PC-3 (cell line): ENCODE measurements around the gene EMP3. TPM values are rescaled to one million over a fixed set of nuclear protein-coding genes. Genes with fewer than 3 reads are reported as not detected.
A peak's percentile ranks its signal among the peaks of the same experiment; 100 is the strongest.

Experiments
- ATAC-seq: fragments of 200-7000 bp; cut with Tn5 transposase; 2 replicates; pipeline ENCODE4 v1.9.1; 2020; ENCODE audit warnings: mild to moderate bottlenecking, moderate library complexity
- Bru-seq: library from RNA; stranded (reverse); fragments of 400-500 nt; gene quantifications from one replicate; lab custom pipeline; 2021; lab: Mats Ljungman, UMichigan
- BruChase-seq, 2 experiments: library from RNA; stranded (reverse); fragments of 400-500 nt; gene quantifications; one replicate each; lab custom pipeline; 2021; lab: Mats Ljungman, UMichigan
- BruUV-seq: library from RNA; stranded (reverse); fragments of 400-500 nt; replicated peaks from 2 replicates; lab custom pipeline; 2021; lab: Mats Ljungman, UMichigan
- CTCF ChIA-PET: fragments of 300-600 bp; sonication (Branson Sonifier 250); formaldehyde crosslinking; loops from one replicate; lab custom pipeline; 2022; ENCODE audit warnings: antibody characterized with exemption; lab: Charles Lee
- POLR2A ChIA-PET: fragments of 300-600 bp; sonication (Branson Sonifier 250); formaldehyde crosslinking; loops from one replicate; lab custom pipeline; 2022; ENCODE audit warnings: antibody characterized with exemption; ENCODE audit not compliant: unreplicated experiment; lab: Charles Lee
- DNase-seq: peaks from one replicate; pipeline ENCODE4 v3.0.0-alpha.2; 2015
- H2AFZ ChIP-seq: fragments of 300-600 bp; sonication (generic); 2 replicates; pipeline ENCODE4 v1.6.0; 2016; ENCODE audit warnings: antibody characterized with exemption, low read length
- H3F3A ChIP-seq: fragments of 300-600 bp; sonication (generic); one replicate; pipeline ENCODE4 v1.6.0; 2017; ENCODE audit warnings: antibody characterized with exemption, low read length, control low read depth, mild to moderate bottlenecking; ENCODE audit not compliant: unreplicated experiment
- H3K27ac ChIP-seq: fragments of 300-600 bp; sonication (generic); 2 replicates; pipeline ENCODE4 v1.5.1; 2016; ENCODE audit warnings: mild to moderate bottlenecking, low read length
- H3K27me3 ChIP-seq: fragments of 300-600 bp; sonication (generic); 2 replicates; pipeline ENCODE4 v1.6.1; 2016; ENCODE audit warnings: low read length, mixed read lengths
- H3K36me3 ChIP-seq: fragments of 300-600 bp; sonication (generic); 2 replicates; pipeline ENCODE4 v1.6.1; 2016; ENCODE audit warnings: low read depth, mixed run types, low read length, mixed read lengths
- H3K4me1 ChIP-seq: fragments of 300-600 bp; sonication (generic); 2 replicates; pipeline ENCODE4 v1.5.1; 2016; ENCODE audit warnings: low read length; ENCODE audit not compliant: insufficient read depth
- H3K4me2 ChIP-seq: fragments of 300-600 bp; sonication (generic); 2 replicates; pipeline ENCODE4 v1.6.0; 2016; ENCODE audit warnings: low read length
- H3K4me3 ChIP-seq: fragments of 300-600 bp; sonication (generic); 2 replicates; pipeline ENCODE4 v1.5.1; 2016; ENCODE audit warnings: mild to moderate bottlenecking, low read length, mixed read lengths
- H3K79me2 ChIP-seq: fragments of 300-600 bp; sonication (generic); 2 replicates; pipeline ENCODE4 v1.6.1; 2017; ENCODE audit warnings: low read length, mixed read lengths
- H3K9ac ChIP-seq: fragments of 300-600 bp; sonication (generic); 2 replicates; pipeline ENCODE4 v1.6.0; 2016; ENCODE audit warnings: mild to moderate bottlenecking, low read length
- H3K9me2 ChIP-seq: fragments of 300-600 bp; sonication (generic); replicated peaks from 2 replicates; pipeline ENCODE4 v1.6.1; 2016; ENCODE audit warnings: mixed run types, low read length, mixed read lengths
- H3K9me3 ChIP-seq: fragments of 300-600 bp; sonication (generic); 2 replicates; pipeline ENCODE4 v1.6.1; 2016; ENCODE audit warnings: low read length, mixed read lengths
- H4K20me1 ChIP-seq: fragments of 300-600 bp; sonication (generic); 2 replicates; pipeline ENCODE4 v1.6.1; 2016; ENCODE audit warnings: low read length, mixed read lengths
- CTCF ChIP-seq: fragments of 300-600 bp; sonication (generic); conservative IDR thresholded peaks from 2 replicates; pipeline ENCODE4 v1.5.1; 2017; ENCODE audit warnings: antibody characterized with exemption, low read depth, mild to moderate bottlenecking, low read length
- EZH2 ChIP-seq: fragments of 300-600 bp; sonication (generic); IDR thresholded peaks from one replicate; pipeline ENCODE4 v1.6.1; 2017; ENCODE audit warnings: antibody characterized with exemption, mild to moderate bottlenecking, low read length; ENCODE audit not compliant: unreplicated experiment
- EZH2phosphoT487 ChIP-seq: fragments of 300-600 bp; sonication (generic); IDR thresholded peaks from 2 replicates; pipeline ENCODE4 v1.6.1; 2018; ENCODE audit warnings: mild to moderate bottlenecking, antibody characterized with exemption, low read length, borderline replicate concordance
- intact Hi-C: fragments of 100-400 bp; cut with micrococcal nuclease; formaldehyde crosslinking; loops from 2 replicates; pipeline ENCODE4 v1.9.0; 2023
- long read RNA-seq: library from polyadenylated mRNA; unstranded; transcript quantifications from one replicate; pipeline ENCODE4 v2.0.0, GENCODE V29; 2021; ENCODE audit not compliant: unreplicated experiment
- total RNA-seq: library from RNA; depleted of rRNA; stranded (reverse); fragments of >200 nt; gene quantifications from 2 replicates; pipeline ENCODE4 v1.2.3, GENCODE V29; 2014; rRNA removed

The EMP3 gene, protein sequence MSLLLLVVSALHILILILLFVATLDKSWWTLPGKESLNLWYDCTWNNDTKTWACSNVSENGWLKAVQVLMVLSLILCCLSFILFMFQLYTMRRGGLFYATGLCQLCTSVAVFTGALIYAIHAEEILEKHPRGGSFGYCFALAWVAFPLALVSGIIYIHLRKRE
- 31.9 and 38.1 TPM in 2 replicates for total RNA-seq
- percentile 73 among the genes with signal in this experiment for Bru-seq, nascent RNA
- BruChase-seq, experiment 1, labeled RNA remaining after a 6-hour chase, result percentile 88 among the genes with signal in this experiment
- percentile 67 among the genes with signal in this experiment for BruChase-seq, experiment 2, labeled RNA remaining after a 2-hour chase
- long read RNA-seq, transcript EMP3-201 (5 exons, 876 nt), result major isoform, 43 of 49 reads
- long read RNA-seq, partial matches to known transcripts, result 0 of 49 reads
- long read RNA-seq, other reads (novel, unspliced or antisense), result 3 of 49 reads

DNA sequence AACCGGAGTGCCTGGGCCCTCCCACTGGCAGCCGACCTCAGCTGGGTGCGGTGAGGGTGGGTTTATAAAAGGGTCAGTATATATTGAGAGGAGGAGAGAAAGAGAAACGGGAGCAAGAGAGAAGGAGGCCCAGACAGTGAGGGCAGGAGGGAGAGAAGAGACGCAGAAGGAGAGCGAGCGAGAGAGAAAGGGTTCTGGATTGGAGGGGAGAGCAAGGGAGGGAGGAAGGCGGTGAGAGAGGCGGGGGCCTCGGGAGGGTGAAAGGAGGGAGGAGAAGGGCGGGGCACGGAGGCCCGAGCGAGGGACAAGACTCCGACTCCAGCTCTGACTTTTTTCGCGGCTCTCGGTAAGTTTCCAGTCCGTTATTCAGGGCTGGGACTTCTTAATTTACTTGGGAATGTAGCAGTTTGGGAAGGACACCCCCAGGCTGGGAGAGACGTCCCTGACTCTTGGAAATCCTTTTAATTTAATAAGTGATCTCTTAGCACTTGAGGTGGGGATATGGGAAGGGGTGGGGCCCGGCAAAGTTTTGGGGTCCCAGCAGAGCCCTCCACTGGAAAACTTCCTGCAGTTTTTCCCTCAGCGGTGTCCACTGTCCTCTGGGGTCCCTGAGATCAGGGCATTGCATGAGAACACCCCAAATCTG, at the start of gene EMP3:
Gene EMP3 (plus strand): TSS at position 288 of the 646 bp plus-strand sequence. CDS start 1,293 bp downstream, outside the sequence.
- POLR2A ChIA-PET, result no interaction called here
- CTCF ChIA-PET, result interaction anchor here (0.5 kb wide), 1 partner anchor 52 kb away, joined by 3 read pairs; no protein-coding TSS in a partner anchor
- H3K9me2 ChIP-seq, result no peaks in the 10 kb centered on the region
- H3K4me1 ChIP-seq, result peaks cover 33% of the 10 kb centered on the region
- H3K9me3 ChIP-seq, result no peaks in the 10 kb centered on the region
- no peaks in the 10 kb centered on the region for H3K36me3 ChIP-seq
- H3K9ac ChIP-seq, result peak within 1 kb of the TSS; percentile 80
- peak; percentile 56 for DNase-seq
- peak within 1 kb of the TSS; percentile 62 for H3K4me3 ChIP-seq
- ATAC-seq, result peak; percentile 13
- H3F3A ChIP-seq, result no peaks in the 10 kb centered on the region
- H3K4me2 ChIP-seq, result peak within 1 kb of the TSS; percentile 82
- TSS peak; percentile 59 for BruUV-seq
- no peaks in the 10 kb centered on the region for H3K27me3 ChIP-seq
- intact Hi-C loops, result no loop called here
- H3K79me2 ChIP-seq, result no peaks in the 10 kb centered on the region
- H2AFZ ChIP-seq, result peak within 1 kb of the TSS; percentile 62
- H4K20me1 ChIP-seq, result no peaks in the 10 kb centered on the region
- peak within 1 kb of the TSS; percentile 71 for H3K27ac ChIP-seq
- no peak for TF ChIP-seq CTCF
- no peak for TF ChIP-seq EZH2
- TF ChIP-seq EZH2phosphoT487, result no peak

DNA sequence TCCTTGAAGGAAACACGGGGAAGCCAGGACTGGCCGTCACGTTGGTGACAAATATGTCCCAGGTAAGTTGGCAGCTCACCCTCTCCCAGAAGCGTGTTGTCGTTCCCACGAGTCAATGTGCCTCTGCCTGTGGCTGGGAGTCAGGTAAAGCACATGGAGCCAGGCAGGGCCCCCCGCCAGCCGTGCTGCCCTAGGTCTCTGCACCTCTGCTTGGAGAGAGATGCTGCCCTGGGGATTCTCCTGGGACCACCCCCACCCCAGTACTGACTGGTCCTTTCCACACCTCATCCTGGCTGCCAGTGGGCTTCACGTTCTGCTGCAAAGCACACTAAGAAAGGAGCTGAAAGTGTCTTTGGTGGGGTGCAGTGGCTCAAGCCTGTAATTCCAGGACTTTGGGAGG, 45.6 kb upstream of the EMP3 start:
- H3K4me3 ChIP-seq, result no peak overlapping the region
- H3K4me2 ChIP-seq, result no peak overlapping the region
- BruUV-seq, result no TSS peak
- intact Hi-C loops, result no loop called here
- H3K4me1 ChIP-seq, result peaks cover 2% of the 10 kb centered on the region
- no peaks in the 10 kb centered on the region for H3F3A ChIP-seq
- H3K9ac ChIP-seq, result no peak overlapping the region
- ATAC-seq (no peak), DNase-seq (no peak)
- H3K36me3 ChIP-seq, result no peaks in the 10 kb centered on the region
- H3K9me3 ChIP-seq, result no peaks in the 10 kb centered on the region
- H3K79me2 ChIP-seq, result no peaks in the 10 kb centered on the region
- POLR2A ChIA-PET, result no interaction called here
- no peak overlapping the region for H3K27ac ChIP-seq
- TF ChIP-seq EZH2phosphoT487 (no peak), CTCF (no peak), EZH2 (no peak)
- H3K9me2 ChIP-seq, result no peaks in the 10 kb centered on the region
- H2AFZ ChIP-seq, result no peak overlapping the region
- H4K20me1 ChIP-seq, result no peaks in the 10 kb centered on the region
- no peaks in the 10 kb centered on the region for H3K27me3 ChIP-seq
- CTCF ChIA-PET, result no interaction called here
